Activated CD4-positive, alpha-beta T cell treated with anti-CD3 and anti-CD28 coated beads for 48 hours (primary cell): Measurements from ENCODE around the gene SAYSD1.
A peak's percentile ranks its signal among the peaks of the same experiment; 100 is the strongest.
"Not testable (repeated sequence)": the region's sequence is repeated elsewhere in the genome, so short reads cannot be mapped to it uniquely, and the experiment has no call there.

ENCODE experiments used
- DNase-seq: peaks from one replicate; pipeline ENCODE4 v3.0.0-alpha.2; 2020

SAYSD1 gene, protein sequence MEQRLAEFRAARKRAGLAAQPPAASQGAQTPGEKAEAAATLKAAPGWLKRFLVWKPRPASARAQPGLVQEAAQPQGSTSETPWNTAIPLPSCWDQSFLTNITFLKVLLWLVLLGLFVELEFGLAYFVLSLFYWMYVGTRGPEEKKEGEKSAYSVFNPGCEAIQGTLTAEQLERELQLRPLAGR

GRCh38 chr6:39114704-39115599 lies at the start of gene SAYSD1:
SAYSD1 (minus strand) TSS chr6:39115186; CDS start chr6:39115089, 97 bp downstream.
- peak; percentile 95 for DNase-seq

DNA sequence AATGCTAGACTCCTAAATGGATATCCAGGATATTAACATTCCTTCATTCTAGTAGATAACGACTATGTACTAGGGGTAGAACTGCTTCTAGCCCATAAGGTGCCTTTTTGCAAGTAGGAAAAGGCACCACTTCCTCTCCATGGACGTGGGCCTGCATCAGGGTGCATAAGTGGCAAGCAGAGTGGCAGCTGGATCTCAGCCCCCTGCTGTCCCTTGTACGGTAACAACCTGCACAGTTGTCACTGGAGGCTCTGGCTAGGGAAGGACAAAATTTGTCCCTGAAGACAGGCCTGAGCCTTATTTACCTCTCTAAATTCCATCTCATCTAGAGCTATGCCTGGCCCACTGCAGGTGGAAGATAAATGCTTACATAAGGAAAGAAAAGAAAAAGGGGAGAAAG lies 42.5 kb upstream of the SAYSD1 start:
- no peak for DNase-seq

GRCh38 chr6:39156801-39157200 lies 41.8 kb upstream of the SAYSD1 start:
- no peak for DNase-seq

DNA sequence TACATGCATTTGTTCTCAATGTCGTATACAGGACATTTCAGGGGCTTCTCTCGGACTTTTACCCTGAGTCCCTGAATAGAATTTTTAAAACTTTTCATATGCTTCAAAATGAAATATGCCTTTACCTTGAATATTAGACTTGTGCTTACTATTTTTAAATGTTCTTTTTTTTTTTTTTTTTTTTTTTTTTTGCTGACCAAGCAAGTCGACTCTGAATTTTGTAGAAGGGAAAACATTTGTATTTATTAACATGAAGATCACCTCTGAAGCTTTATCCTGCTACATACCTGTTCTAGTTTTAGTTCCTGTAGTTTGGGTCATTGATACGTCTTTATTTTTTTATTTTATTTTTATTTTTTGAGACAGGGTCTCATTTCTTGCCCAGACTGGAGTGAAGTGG lies 39.7 kb upstream of the SAYSD1 start:
- no peak for DNase-seq

DNA sequence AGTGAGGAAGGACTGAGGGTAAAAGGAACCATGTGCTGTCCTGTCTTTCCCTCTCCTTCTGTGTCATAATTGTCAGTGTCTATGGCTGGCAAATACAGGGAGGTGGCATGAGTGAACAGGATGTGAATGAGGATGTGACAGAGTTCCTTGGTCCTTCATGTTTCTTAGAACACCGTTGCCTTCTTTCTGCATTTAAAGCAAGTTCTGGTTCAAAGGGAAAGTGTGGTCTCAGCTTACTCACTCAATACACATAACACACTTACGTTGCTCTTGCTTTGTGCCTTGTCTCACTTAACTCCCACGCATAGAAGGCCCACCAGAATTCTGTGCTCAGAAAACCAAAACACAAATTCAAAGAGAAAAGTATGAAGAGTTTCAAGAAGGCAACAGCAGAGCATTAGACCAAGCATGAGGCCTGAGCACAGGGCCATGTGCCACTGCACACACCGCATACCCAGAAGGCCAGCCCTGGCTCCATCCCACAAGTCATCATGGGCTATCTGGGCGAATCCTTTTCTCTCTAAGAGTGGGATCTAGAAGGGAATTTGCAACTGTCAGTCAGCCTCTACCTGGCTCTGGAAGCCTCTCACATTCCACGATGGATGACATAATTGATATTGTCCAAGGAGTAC lies 38.9 kb upstream of the SAYSD1 start:
- DNase-seq = peak; percentile 49

GRCh38 chr6:39152262-39152661 lies 37.3 kb upstream of the SAYSD1 start:
- DNase-seq = no peak

DNA sequence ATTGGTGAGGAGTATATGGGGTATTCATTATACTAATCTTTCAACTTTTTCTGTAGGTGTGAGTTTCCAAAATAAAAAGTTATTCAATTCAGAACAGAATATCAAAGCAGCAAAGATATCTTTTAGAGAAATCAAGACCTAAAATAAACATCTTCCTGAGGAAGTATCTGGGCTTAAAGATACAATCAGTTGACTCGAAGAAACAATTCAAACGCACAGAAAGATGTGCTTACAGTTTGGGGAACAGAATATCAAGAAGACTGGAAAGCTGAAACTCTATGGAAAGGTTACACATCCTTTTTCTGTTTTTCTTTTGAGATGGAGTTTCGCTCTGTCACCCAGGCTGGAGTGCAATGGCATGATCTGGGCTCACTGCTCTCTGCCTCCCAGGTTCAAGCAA lies 36.2 kb upstream of the SAYSD1 start:
- DNase-seq = no peak

GRCh38 chr6:39144481-39145173 lies 29.6 kb upstream of the SAYSD1 start:
- no peak for DNase-seq

GRCh38 chr6:39143238-39143930 lies 28.4 kb upstream of the SAYSD1 start:
- DNase-seq = no peak

GRCh38 chr6:39140556-39141167 lies 25.7 kb upstream of the SAYSD1 start:
- no peak for DNase-seq

GRCh38 chr6:39137245-39137644 lies 22.3 kb upstream of the SAYSD1 start:
- peak; percentile 39 for DNase-seq

GRCh38 chr6:39136207-39136606 lies 21.2 kb upstream of the SAYSD1 start:
- not testable (repeated sequence) for DNase-seq

- DNase-seq = not testable (repeated sequence)
These were observed 19.8 kb upstream of the SAYSD1 start for GRCh38 chr6:39134761-39135160.

GRCh38 chr6:39130691-39131090 lies 15.7 kb upstream of the SAYSD1 start:
- DNase-seq = no peak

GRCh38 chr6:39128832-39129231 lies 13.8 kb upstream of the SAYSD1 start:
- DNase-seq = no peak

DNA sequence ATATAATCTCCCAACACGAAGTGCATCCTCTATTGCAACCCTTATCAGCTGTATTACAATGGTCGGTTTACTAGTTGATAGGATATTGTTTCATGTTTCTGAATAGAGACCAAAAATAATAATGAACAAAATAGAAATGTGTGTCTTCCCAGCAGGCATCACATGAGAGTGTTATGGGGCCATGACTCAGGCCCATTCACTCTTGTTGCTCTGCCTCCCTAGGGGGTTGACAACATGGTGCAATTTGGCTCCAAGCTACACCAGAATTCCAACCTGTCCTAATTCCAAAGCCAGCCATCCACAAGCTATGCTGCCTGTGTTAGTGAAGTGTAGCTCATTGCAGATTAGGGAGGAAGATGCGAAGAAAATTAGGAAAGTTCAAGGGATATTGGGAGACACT lies 13.1 kb upstream of the SAYSD1 start:
- DNase-seq = no peak

- no peak for DNase-seq
These were observed 9.1 kb upstream of the SAYSD1 start for GRCh38 chr6:39124114-39124513.

GRCh38 chr6:39118921-39119320 lies 3.9 kb upstream of the SAYSD1 start:
- no peak for DNase-seq

DNA sequence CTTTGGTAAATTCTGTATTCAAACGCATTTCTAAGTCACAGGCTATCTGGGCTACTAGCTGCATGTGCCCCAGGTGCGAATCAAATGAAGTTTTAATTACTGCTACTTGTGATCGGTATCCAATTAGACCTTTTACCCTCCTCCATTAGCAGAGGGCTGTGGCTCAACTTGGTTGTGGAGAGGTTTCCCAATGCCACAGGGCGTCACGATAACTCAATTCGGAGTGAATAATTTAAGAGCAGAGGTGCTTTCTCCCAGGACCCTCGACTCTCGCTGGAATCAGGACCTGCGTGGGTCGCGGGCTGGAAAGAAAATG lies 640 bp downstream of the SAYSD1 start:
- no peak for DNase-seq

- no peak for DNase-seq
These were observed 1.2 kb downstream of the SAYSD1 start for GRCh38 chr6:39113788-39114187.

GRCh38 chr6:39111280-39111679 lies 3.7 kb downstream of the SAYSD1 start:
- DNase-seq = no peak
